Cortex of kidney (tissue), 1 donor: ENCODE measurements around the gene LRP1-AS.

Experiments used
- DNase-seq: peaks from one replicate; lab custom pipeline; 2025; lab: John Stamatoyannopoulos, UW

LRP1-AS gene

DNA sequence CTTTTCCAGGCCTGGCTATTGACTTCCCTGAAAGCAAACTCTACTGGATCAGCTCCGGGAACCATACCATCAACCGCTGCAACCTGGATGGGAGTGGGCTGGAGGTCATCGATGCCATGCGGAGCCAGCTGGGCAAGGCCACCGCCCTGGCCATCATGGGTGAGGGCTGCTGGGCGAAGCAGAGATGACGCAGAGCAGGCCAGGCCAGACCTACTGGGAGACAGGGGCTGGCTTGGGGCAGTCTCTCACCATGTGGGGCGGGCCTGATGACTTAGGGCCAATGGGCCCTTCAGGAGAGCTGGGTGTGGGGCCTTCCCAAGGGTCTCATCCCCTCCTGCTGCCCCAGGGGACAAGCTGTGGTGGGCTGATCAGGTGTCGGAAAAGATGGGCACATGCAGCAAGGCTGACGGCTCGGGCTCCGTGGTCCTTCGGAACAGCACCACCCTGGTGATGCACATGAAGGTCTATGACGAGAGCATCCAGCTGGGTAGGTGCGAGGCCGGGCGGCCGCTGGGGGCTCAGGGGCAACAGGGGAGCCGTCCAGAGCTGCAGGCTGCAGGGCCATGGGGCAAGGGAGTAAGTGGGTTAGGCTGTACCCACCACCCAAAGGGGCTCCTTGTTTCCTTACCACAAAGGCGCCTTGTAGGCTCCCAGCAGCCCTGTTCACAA is 33.0 kb upstream of the LRP1-AS start:
- no peak for DNase-seq

DNA sequence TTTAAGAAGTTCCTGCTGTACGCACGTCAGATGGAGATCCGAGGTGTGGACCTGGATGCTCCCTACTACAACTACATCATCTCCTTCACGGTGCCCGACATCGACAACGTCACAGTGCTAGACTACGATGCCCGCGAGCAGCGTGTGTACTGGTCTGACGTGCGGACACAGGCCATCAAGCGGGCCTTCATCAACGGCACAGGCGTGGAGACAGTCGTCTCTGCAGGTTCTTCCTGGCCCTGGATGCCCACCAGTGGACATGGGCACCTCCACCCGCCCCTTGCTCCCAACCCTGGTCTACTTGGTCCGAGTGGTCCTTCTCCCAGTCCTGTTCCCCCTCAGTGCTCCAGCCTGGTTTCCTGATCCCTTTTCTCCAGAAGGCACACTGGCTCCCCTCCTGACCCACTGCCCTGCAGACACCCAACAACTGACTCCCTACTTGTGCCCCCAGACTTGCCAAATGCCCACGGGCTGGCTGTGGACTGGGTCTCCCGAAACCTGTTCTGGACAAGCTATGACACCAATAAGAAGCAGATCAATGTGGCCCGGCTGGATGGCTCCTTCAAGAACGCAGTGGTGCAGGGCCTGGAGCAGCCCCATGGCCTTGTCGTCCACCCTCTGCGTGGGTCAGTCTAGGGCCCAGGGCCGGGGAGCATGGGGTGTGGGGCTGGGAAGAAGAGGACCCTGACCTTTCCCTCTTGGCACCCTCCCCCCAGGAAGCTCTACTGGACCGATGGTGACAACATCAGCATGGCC is 32.1 kb upstream of the LRP1-AS start:
- no peak for DNase-seq

DNA sequence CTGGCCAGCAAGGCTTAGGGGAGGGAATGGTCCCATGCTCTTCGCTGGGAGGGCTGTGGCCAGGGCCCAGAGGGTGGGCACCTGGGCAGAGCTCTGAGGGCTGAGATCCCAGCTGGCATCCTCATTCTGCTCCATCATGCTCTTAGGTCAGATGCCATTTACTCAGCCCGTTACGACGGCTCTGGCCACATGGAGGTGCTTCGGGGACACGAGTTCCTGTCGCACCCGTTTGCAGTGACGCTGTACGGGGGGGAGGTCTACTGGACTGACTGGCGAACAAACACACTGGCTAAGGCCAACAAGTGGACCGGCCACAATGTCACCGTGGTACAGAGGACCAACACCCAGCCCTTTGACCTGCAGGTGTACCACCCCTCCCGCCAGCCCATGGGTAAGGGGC is 30.8 kb upstream of the LRP1-AS start:
- DNase-seq = no peak

DNA sequence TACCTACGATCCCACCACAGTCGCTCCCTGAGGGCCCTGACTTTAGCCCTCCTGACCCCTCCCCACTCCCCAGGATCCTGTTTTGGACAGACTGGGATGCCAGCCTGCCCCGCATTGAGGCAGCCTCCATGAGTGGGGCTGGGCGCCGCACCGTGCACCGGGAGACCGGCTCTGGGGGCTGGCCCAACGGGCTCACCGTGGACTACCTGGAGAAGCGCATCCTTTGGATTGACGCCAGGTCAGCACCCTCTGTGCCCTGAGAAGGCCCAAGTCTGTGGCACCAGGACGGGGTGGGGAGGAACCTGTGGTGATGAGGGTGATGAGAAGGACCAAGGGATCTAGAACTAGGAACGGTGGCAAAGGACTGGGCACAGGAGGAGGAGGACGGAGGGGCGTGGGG is 29.9 kb upstream of the LRP1-AS start:
- no peak for DNase-seq

DNA sequence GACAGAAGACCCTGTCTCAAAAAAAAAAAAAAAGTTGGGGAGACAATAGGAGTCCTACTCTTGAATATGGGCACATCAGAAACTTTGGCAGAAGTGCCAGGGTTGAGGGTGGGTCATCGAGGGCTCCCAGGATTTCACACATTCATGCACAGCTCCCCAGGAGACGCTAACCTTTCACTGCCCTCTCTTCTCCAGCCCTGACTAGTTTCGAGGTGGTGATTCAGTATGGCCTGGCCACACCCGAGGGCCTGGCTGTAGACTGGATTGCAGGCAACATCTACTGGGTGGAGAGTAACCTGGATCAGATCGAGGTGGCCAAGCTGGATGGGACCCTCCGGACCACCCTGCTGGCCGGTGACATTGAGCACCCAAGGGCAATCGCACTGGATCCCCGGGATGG is 29.4 kb upstream of the LRP1-AS start:
- no peak for DNase-seq

DNA sequence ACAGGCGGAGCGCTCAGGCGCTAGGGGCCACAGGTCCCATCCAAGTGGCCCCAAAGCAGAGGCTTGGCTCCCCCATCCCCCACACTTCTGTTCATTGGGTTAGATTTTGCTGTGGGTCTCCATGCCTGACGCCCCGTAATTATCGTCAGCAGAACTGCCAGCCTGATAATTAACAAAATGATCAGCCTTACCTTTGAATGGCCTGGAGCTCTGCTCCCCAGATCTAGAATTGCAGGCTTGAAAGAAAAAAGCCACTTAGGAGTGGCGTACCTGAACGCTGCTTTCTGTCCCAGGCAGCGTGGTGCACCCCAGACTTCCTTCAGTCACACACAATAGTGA is 28.7 kb upstream of the LRP1-AS start:
- DNase-seq = no peak

DNA sequence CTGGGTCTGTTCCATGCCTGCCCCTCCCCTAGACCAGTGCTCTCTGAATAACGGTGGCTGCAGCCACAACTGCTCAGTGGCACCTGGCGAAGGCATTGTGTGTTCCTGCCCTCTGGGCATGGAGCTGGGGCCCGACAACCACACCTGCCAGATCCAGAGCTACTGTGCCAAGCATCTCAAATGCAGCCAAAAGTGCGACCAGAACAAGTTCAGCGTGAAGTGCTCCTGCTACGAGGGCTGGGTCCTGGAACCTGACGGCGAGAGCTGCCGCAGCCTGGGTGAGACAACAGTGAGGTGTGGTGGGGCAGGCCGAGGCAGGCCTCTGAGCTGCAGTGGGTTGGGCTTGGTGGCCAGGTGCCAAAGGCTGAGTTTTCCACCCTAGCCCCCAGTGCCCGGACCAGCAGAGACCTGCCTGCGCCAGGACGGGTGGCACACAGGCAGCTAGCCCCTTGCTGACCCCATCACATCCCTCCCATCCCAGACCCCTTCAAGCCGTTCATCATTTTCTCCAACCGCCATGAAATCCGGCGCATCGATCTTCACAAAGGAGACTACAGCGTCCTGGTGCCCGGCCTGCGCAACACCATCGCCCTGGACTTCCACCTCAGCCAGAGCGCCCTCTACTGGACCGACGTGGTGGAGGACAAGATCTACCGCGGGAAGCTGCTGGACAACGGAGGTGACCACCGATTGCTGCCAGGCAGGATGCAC is 28.2 kb upstream of the LRP1-AS start:
- no peak for DNase-seq

DNA sequence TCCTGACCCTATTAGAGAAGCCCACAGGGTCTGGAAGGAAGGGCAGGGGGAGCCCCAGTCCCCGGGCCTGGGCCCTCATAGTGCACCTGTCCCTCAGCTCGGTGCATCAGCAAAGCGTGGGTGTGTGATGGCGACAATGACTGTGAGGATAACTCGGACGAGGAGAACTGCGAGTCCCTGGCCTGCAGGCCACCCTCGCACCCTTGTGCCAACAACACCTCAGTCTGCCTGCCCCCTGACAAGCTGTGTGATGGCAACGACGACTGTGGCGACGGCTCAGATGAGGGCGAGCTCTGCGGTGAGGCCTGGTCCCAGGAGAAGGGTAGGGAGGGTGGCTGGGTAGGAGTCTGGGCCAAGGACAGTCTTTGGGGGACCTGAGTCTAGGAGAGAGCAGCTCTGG is 26.3 kb upstream of the LRP1-AS start:
- no peak for DNase-seq

DNA sequence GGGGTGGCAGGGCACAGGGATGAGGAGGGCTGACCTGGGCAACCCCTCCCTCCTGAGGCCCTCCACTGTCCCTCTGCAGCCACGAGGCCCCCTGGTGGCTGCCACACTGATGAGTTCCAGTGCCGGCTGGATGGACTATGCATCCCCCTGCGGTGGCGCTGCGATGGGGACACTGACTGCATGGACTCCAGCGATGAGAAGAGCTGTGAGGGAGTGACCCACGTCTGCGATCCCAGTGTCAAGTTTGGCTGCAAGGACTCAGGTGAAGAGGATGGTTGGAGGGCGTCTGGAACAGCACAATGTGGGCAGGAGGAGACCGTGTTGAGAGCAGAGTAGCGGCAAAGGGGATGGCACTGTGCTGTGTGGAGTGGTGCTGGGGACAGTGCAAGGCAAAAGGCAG is 25.7 kb upstream of the LRP1-AS start:
- no peak for DNase-seq

DNA sequence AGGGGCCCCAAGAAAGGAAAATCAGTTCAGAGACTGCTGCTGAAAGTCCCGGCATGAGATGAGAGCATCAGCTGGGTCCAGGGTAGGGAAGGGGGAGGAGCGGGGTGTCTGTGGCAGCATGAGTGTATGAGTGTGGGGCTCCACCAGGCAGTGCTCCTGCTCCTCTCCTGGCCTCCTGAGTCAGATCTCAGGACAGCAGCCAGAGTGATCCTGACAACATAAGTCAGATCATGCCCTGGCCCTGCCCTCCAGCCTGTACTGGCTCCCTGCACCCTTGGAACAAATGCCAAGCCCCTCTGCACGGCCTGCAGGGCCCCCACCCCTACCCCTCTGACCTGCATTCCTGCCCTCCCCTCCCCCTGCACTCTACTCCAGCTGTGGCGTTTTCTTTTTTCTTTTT is 24.2 kb upstream of the LRP1-AS start:
- no peak for DNase-seq

DNA sequence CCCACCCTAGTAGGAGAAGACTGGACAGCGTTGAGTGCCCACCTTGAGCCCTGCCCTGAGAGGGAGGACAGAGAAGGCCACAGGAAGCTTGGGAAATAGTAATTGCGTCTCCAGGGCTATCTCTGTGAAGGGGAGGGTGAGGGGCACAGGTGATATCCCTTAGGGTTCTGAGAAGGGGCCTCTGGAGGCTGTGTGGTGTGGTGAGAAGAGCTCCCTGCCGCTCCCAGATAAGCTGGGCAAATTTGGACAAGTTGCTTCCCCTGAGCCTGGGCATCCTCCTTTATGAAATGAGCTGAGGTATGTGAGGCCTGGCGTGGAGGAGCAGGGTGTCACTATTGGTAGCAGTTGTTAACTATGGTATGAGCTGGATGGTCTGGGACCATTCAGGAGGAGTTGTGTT is 23.5 kb upstream of the LRP1-AS start:
- DNase-seq = no peak

DNA sequence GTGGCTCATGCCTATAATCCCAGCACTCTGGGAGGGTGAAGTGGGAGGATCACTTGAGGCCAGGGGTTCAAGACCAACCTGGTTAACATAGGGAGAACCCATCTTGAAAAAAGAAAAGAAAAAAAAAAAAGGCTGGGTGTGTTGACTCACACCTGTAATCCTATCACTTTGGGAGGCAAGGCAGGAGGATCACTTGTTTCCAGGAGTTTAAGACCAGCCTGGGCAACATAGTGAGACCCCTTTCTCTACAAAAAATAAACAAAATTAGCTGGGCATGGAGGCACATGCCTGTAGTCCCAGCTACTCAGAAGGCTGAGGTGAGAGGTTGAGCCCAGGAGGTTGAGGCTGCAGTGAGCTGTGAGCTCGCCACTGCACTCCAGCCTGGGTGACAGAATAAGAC is 23.0 kb upstream of the LRP1-AS start:
- no peak for DNase-seq

DNA sequence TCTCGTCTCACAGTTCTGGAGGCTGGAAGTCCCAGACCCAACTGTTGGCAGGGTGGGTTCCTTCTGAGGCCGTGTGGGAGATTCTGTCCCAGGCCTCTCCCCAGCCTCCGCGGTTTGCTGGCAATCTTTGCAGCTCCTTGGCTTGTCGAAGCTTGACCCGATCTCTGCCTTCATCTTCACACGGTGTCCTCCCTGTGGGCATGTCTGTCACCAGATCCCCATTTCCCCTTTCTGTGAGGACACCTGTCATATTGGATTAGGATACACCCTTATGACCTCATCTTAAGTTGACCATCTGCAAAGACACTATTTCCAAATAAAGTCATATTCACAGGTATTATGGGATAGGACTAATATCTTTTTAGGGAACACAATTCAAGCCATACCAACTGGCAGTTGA is 22.6 kb upstream of the LRP1-AS start:
- DNase-seq = no peak

DNA sequence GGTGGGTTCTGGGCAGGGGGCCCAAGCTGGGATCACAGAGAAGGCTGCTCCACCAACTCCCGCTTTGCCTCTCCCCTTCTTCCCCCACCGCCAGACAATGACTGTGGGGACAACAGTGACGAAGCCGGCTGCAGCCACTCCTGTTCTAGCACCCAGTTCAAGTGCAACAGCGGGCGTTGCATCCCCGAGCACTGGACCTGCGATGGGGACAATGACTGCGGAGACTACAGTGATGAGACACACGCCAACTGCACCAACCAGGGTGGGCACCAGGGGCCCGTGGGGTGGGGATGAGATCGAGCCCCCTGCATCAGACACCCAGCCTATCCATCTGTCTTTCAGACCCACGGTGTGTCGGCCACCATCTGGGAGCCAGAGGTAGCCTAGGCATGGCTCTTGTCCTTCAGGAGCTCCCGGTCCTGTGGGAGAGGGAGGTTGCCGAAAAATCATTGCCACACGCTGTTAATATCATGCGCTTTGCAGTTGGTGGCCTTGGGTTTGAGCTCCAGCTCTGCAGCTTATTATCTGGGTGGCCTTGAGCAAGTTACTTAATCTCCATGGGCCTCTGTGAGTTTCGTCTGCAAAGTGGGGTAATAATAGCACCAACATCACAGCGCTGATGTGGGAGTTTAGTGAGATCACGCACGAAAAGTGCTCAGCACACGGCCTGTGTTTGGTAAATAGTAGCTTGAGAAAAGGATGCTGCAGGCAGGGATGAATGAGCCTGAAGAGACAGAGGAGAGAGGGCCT is 21.8 kb upstream of the LRP1-AS start:
- no peak for DNase-seq

DNA sequence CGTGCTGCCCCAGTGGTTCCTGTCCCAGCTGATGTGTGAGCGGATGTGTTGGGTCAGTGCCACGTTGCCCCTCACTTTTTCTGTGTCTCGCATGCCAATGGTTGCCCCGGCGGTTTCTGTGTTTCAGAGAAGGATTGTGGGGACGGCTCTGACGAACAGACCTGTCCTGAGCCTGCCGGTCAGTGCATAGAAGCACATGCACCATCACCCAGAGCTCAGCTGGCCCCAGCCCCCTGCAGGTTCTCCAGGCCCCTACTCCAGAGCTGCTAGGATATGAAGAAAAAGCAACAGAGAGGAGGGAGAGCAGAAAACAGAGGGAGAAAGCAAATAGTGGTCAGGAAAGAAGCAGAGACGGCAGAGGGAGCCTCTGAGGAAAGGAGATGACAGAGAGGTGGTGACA is 20.6 kb upstream of the LRP1-AS start:
- DNase-seq = no peak

DNA sequence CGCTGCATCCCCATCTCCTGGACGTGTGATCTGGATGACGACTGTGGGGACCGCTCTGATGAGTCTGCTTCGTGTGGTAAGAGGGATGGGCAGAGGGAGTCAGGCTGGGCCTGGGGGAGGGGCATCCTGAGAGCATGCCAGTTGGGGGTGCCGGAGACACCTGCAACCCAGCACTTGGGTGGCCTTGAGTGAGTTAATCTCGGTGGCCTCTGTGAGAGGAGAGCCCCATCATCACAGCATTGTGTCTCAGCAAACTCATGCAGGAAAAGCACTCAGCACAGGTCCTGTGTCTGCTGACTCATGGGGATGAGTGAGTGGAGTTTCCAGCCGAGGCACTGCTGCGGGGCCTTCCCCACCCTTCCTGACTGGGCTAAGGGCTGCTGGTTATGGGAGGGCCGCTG is 19.6 kb upstream of the LRP1-AS start:
- DNase-seq = no peak

DNA sequence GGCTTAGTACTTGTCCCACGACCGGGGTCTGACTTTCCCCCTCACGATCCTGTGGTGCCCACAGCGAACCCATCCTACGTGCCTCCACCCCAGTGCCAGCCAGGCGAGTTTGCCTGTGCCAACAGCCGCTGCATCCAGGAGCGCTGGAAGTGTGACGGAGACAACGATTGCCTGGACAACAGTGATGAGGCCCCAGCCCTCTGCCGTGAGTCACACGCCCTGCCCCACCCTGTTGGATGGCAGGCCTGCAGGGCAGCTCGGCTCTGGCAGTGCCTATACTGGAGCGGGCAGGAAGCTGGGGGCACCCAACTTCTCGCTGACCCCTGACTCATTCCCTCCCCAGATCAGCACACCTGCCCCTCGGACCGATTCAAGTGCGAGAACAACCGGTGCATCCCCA is 18.3 kb upstream of the LRP1-AS start:
- no peak for DNase-seq

DNA sequence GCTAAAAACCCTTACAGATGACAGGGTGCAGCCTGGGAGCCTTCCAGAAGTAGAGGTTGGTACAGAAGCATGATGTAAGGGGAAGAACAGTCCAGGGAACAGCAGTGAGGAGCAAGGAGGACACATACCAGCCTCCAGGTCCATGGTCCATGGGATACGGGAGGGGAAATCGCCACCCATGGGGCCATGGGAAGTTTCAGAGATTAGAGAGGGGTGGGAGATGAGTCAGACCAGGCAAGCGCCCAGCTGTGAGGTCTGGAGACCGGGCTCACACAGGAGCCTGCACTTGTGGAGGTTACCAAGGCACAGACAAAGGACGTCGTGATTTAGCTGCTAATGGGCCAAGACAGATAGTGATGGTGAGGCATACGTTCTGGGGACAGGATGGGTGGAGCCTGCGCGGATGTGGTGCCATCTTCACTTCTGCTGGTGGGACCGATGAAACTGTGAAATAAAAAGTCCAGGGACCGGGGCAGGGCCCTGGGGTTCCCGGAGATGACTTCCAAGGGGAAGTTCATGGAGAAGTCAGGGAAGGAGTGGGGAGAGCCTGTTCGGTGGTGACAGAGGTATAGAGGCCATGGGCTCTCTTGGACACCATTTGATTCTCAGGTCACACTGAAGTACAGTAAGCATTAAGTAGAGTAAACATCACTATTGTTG is 17.7 kb upstream of the LRP1-AS start:
- no peak for DNase-seq

DNA sequence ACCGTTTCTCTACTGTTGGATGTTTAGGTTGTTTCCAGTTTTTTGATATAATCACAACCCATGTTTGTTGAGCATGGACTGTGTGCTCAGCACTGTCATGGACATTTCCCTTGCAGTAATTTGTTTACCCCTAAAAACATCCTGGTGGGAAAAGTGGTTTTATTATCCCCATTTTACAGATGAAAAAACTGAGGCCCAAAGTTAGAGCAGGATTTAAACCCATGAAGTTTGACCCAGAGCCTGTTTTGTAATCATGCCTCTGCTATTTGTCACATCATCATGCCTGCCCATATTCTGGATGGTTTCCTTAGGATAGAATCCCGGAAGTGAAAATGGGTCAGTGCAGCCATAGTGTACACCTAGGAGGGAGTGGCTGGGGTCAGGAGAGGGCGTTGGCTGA is 17.0 kb upstream of the LRP1-AS start:
- DNase-seq = no peak

DNA sequence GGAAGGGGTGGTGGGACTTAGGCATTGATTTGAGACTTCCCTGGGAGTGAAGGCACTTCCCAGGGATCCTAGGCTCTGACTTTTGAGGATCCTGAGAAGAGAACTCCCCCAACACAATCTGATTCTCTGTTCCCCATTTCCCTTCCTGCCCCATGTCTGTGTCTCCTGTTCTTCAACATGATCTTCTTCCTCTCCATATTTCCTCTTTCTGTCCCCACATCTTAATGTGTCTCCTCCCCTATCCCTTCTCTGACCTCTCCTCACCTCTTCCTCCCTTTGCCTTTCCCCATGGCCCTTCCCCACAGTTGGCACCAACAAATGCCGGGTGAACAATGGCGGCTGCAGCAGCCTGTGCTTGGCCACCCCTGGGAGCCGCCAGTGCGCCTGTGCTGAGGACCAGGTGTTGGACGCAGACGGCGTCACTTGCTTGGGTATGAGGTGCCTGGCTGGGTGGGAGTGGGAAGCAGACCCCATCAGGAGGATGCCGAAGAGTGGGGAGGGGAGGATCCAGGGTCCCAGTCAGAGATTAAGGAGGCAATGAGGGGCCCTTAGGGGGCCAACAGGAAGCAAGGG is 15.2 kb upstream of the LRP1-AS start:
- no peak for DNase-seq

DNA sequence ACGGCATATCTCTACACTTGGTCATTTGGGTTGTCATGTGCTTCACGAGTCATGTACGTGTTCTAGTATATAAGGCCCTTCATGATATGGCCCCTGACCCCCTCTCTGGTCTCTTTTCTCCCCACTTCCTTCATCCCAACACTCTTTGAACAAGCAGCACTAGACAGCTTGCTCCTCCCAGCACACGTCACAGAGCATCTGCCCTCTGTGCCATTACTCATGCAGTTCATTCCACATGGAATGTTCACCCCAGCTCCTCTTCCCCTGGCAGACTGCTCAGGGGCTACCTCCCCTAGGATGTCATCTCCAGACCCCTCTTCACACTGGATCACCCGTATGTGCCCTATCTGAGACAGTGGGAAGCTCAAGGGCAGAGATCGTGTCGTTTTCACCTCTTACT is 14.1 kb upstream of the LRP1-AS start:
- no peak for DNase-seq

DNA sequence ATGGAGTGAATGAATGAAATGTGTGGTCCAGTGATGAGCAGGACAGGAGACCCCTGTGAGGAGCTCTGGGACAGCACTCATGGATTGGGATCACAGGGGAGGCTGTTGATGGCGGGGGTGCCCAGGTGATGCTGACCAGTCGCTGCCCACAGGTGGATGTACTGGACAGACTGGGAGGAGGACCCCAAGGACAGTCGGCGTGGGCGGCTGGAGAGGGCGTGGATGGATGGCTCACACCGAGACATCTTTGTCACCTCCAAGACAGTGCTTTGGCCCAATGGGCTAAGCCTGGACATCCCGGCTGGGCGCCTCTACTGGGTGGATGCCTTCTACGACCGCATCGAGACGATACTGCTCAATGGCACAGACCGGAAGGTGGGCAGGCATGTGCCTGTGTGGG is 13.3 kb upstream of the LRP1-AS start:
- DNase-seq = no peak
